Mesenchymal stem cell (in vitro differentiated cells and primary cell): ENCODE data around the gene STRA8. TPM values are rescaled to one million over a fixed set of nuclear protein-coding genes. Genes with fewer than 3 reads are reported as not detected.

Source experiments
- DNase-seq: peaks from one replicate; pipeline ENCODE4 v3.0.0-alpha.2; 2013
- H2AFZ ChIP-seq: one replicate; pipeline ENCODE4 v1.6.1; 2013; ENCODE audit warnings: low read depth, mild to moderate bottlenecking, control low read depth, inconsistent platforms, low read length, moderate library complexity
- H2AK5ac ChIP-seq: 2 replicates; pipeline ENCODE4 v1.6.1; 2013; ENCODE audit warnings: low read length, moderate library complexity, mild to moderate bottlenecking, inconsistent platforms; ENCODE audit not compliant: severe bottlenecking
- H2BK120ac ChIP-seq: one replicate; pipeline ENCODE4 v1.6.1; 2013; ENCODE audit warnings: low read depth, mild to moderate bottlenecking, inconsistent platforms, low read length, moderate library complexity
- H2BK12ac ChIP-seq, 2 experiments: one replicate each; pipeline ENCODE4 v1.6.1; 2013; ENCODE audit warnings: inconsistent platforms in 2 of 2, low read length in 2 of 2, mild to moderate bottlenecking in 2 of 2, moderate library complexity in 2 of 2, control low read depth in 1 of 2
- H2BK15ac ChIP-seq: one replicate; pipeline ENCODE4 v1.6.1; 2013; ENCODE audit warnings: mild to moderate bottlenecking, low read depth, inconsistent platforms; ENCODE audit not compliant: poor library complexity, severe bottlenecking
- H2BK5ac ChIP-seq: 2 replicates; pipeline ENCODE4 v1.6.1; 2013; ENCODE audit warnings: low read depth, mild to moderate bottlenecking, low read length, control low read depth, inconsistent platforms; ENCODE audit not compliant: poor library complexity, severe bottlenecking
- H3K14ac ChIP-seq, 2 experiments: one replicate each; pipeline ENCODE4 v1.6.1; 2013; ENCODE audit warnings: inconsistent platforms in 2 of 2, low read length in 2 of 2, control low read depth in 1 of 2, mild to moderate bottlenecking in 1 of 2, moderate library complexity in 1 of 2
- H3K18ac ChIP-seq, 2 experiments: one replicate each; pipeline ENCODE4 v1.6.1; 2013; ENCODE audit warnings: inconsistent platforms in 2 of 2, low read length in 2 of 2, control low read depth in 1 of 2, low read depth in 1 of 2, mild to moderate bottlenecking in 1 of 2
- H3K23ac ChIP-seq, 2 experiments: one replicate each; pipeline ENCODE4 v1.6.1; 2013; ENCODE audit warnings: inconsistent platforms in 2 of 2, low read length in 2 of 2, mild to moderate bottlenecking in 2 of 2, moderate library complexity in 2 of 2, control low read depth in 1 of 2
- H3K27ac ChIP-seq: 2 replicates; pipeline ENCODE4 v1.5.1; 2013; ENCODE audit warnings: mild to moderate bottlenecking, moderate library complexity, low read length, control low read depth, inconsistent platforms; ENCODE audit not compliant: poor library complexity, severe bottlenecking
- H3K27me3 ChIP-seq, 2 experiments: 2 replicates each; pipeline versions ENCODE4 v1.6.1 to v1.7.0; 2013; ENCODE audit warnings: low read length in 2 of 2, mild to moderate bottlenecking in 2 of 2, moderate library complexity in 2 of 2, control low read depth in 1 of 2, inconsistent platforms in 1 of 2; ENCODE audit not compliant: control insufficient read depth in 1 of 2, insufficient read depth in 1 of 2
- H3K36me3 ChIP-seq, 2 experiments: 2 replicates each; pipeline versions ENCODE4 v1.6.1 to v1.7.0; 2013; ENCODE audit warnings: low read length in 2 of 2, control low read depth in 1 of 2, inconsistent platforms in 1 of 2, low read depth in 1 of 2, mild to moderate bottlenecking in 1 of 2; ENCODE audit not compliant: insufficient read depth in 2 of 2, control insufficient read depth in 1 of 2
- H3K4ac ChIP-seq, 2 experiments: one replicate each; pipeline ENCODE4 v1.6.1; 2013; ENCODE audit warnings: inconsistent platforms in 2 of 2, low read length in 2 of 2, mild to moderate bottlenecking in 2 of 2, moderate library complexity in 2 of 2, control low read depth in 1 of 2, low read depth in 1 of 2
- H3K4me1 ChIP-seq: 2 replicates; pipeline ENCODE4 v1.6.1; 2013; ENCODE audit warnings: low read depth, low read length, control low read depth; ENCODE audit not compliant: control insufficient read depth, insufficient read depth
- H3K4me2 ChIP-seq: 2 replicates; pipeline ENCODE4 v1.6.1; 2013; ENCODE audit warnings: low read length, mild to moderate bottlenecking, inconsistent platforms; ENCODE audit not compliant: poor library complexity, severe bottlenecking
- H3K4me3 ChIP-seq, 2 experiments: 2 replicates each; pipeline versions ENCODE4 v1.5.1 to v1.7.0; 2013; ENCODE audit warnings: low read length in 2 of 2, mild to moderate bottlenecking in 2 of 2, control low read depth in 1 of 2, low read depth in 1 of 2; ENCODE audit not compliant: insufficient read depth in 1 of 2
- H3K79me1 ChIP-seq: replicated peaks from 2 replicates; pipeline ENCODE4 v1.6.1; 2013; ENCODE audit warnings: mild to moderate bottlenecking, control low read depth, low read length, inconsistent platforms; ENCODE audit not compliant: poor library complexity, severe bottlenecking
- H3K9ac ChIP-seq: 2 replicates; pipeline ENCODE4 v1.7.0; 2013; ENCODE audit warnings: mild to moderate bottlenecking, low read length, moderate library complexity
- H3K9me3 ChIP-seq: 2 replicates; pipeline ENCODE4 v1.7.0; 2013; ENCODE audit warnings: mild to moderate bottlenecking, low read length; ENCODE audit not compliant: control insufficient read depth
- H4K8ac ChIP-seq: one replicate; pipeline ENCODE4 v1.6.1; 2013; ENCODE audit warnings: inconsistent platforms, mild to moderate bottlenecking, low read length, moderate library complexity
- H4K91ac ChIP-seq: one replicate; pipeline ENCODE4 v1.6.1; 2013; ENCODE audit warnings: mild to moderate bottlenecking, low read length, inconsistent platforms
- WGBS: methylation state at CpG from one replicate; pipeline ENCODE4 v1.1.7; 2013; ENCODE audit warnings: mixed read lengths; 5-methylcytosine and 5-hydroxymethylcytosine counted together
- polyA plus RNA-seq, 2 experiments: library from polyadenylated mRNA; stranded (reverse); fragments of 200-250 nt; gene quantifications; one replicate each; pipeline ENCODE4 v1.2.3, GENCODE V29; 2013

Gene STRA8
- not detected for polyA plus RNA-seq (2013, experiment 1 of 2)
- polyA plus RNA-seq (2013, experiment 2 of 2), result not detected

- WGBS, result 94% methylated on average over 28 of the region's 28 CpGs
- no peak within 1 kb of the TSS for H2BK12ac ChIP-seq
- H3K4me1 ChIP-seq, result peaks cover 9% of the 10 kb centered on the region
- H2BK120ac ChIP-seq, result no peak within 1 kb of the TSS
- no peak within 1 kb of the TSS for H3K4me2 ChIP-seq
- no peak within 1 kb of the TSS for H2AK5ac ChIP-seq
- no peak within 1 kb of the TSS for H4K8ac ChIP-seq
- H3K18ac ChIP-seq, result no peak within 1 kb of the TSS
- no peak within 1 kb of the TSS for H4K91ac ChIP-seq
- H2AFZ ChIP-seq, result no peak within 1 kb of the TSS
- no peaks in the 10 kb centered on the region for H3K36me3 ChIP-seq
- no peak within 1 kb of the TSS for H3K27ac ChIP-seq
- H2BK5ac ChIP-seq, result no peak within 1 kb of the TSS
- no peak within 1 kb of the TSS for H3K4ac ChIP-seq
- no peak within 1 kb of the TSS for H2BK15ac ChIP-seq
- H3K23ac ChIP-seq, result no peak within 1 kb of the TSS
- DNase-seq, result no peak
- no peaks in the 10 kb centered on the region for H3K79me1 ChIP-seq
- H3K14ac ChIP-seq, result no peak within 1 kb of the TSS
- no peak within 1 kb of the TSS for H3K9ac ChIP-seq
- H3K27me3 ChIP-seq, result no peaks in the 10 kb centered on the region
- no peak within 1 kb of the TSS for H3K4me3 ChIP-seq
- no peaks in the 10 kb centered on the region for H3K9me3 ChIP-seq
Observed at GRCh38 chr7:135233570-135233969, at the start of gene STRA8. TSS of gene STRA8 (plus strand) at chr7:135233838. CDS start at chr7:135240525, 6,687 bp downstream.

GRCh38 chr7:135184254-135184841, 49.3 kb upstream of the STRA8 start:
- Histone ChIP-seq H3K4ac (no peak overlapping the region), H2BK120ac (no peak overlapping the region), H3K36me3 (peaks cover 80 to 82% of the 10 kb centered on the region in 2 experiments), H2BK5ac (no peak overlapping the region), H3K4me3 (no peak overlapping the region), H3K27ac (no peak overlapping the region), H4K91ac (no peak overlapping the region), H3K23ac (no peak overlapping the region), H2BK15ac (no peak overlapping the region), H3K14ac (no peak overlapping the region), H2AFZ (no peak overlapping the region), H3K18ac (no peak overlapping the region), H3K9me3 (peaks cover 53% of the 10 kb centered on the region), H3K27me3 (no peaks in the 10 kb centered on the region), H3K79me1 (peaks cover 56% of the 10 kb centered on the region), H4K8ac (peak overlapping the region; percentile 5), H3K9ac (no peak overlapping the region), H3K4me2 (no peak overlapping the region), H2AK5ac (no peak overlapping the region), H3K4me1 (no peaks in the 10 kb centered on the region), H2BK12ac (no peak overlapping the region)
- WGBS, result 96% methylated on average over 5 of the region's 5 CpGs
- no peak for DNase-seq

GRCh38 chr7:135185471-135186260, 48.0 kb upstream of the STRA8 start:
- Histone ChIP-seq H2AK5ac (no peak overlapping the region), H3K36me3 (peaks cover 74 to 81% of the 10 kb centered on the region in 2 experiments), H3K27me3 (no peaks in the 10 kb centered on the region), H4K8ac (no peak overlapping the region), H3K27ac (no peak overlapping the region), H2BK5ac (no peak overlapping the region), H3K4me3 (no peak overlapping the region), H3K4me1 (no peaks in the 10 kb centered on the region), H3K9me3 (peaks cover 40% of the 10 kb centered on the region), H2BK12ac (no peak overlapping the region), H3K4me2 (no peak overlapping the region), H3K9ac (no peak overlapping the region), H3K4ac (no peak overlapping the region), H2BK15ac (no peak overlapping the region), H3K79me1 (peaks cover 57% of the 10 kb centered on the region), H3K23ac (no peak overlapping the region), H2AFZ (no peak overlapping the region), H3K18ac (no peak overlapping the region), H2BK120ac (no peak overlapping the region), H4K91ac (no peak overlapping the region), H3K14ac (no peak overlapping the region)
- WGBS, result 95% methylated on average over 7 of the region's 7 CpGs
- DNase-seq, result no peak

GRCh38 chr7:135186261-135186540, 47.4 kb upstream of the STRA8 start:
- WGBS, result 100% methylated on average over 3 of the region's 3 CpGs

More at GRCh38 chr7:135186261-135186540, 47.4 kb upstream of the STRA8 start:
- no peak overlapping the region for H2AK5ac ChIP-seq
- no peak overlapping the region for H2BK12ac ChIP-seq
- DNase-seq, result no peak
- no peak overlapping the region for H2BK120ac ChIP-seq
- H3K4me1 ChIP-seq, result no peaks in the 10 kb centered on the region
- no peak overlapping the region for H3K4me3 ChIP-seq
- no peaks in the 10 kb centered on the region for H3K27me3 ChIP-seq
- H3K23ac ChIP-seq, result no peak overlapping the region
- no peak overlapping the region for H3K9ac ChIP-seq
- H4K8ac ChIP-seq, result no peak overlapping the region
- H3K36me3 ChIP-seq, result peaks cover 74 to 81% of the 10 kb centered on the region in 2 experiments
- no peak overlapping the region for H3K4ac ChIP-seq
- H2BK15ac ChIP-seq, result no peak overlapping the region
- no peak overlapping the region for H4K91ac ChIP-seq
- H3K27ac ChIP-seq, result no peak overlapping the region
- no peak overlapping the region for H2BK5ac ChIP-seq
- H2AFZ ChIP-seq, result no peak overlapping the region
- peaks cover 35% of the 10 kb centered on the region for H3K9me3 ChIP-seq
- no peak overlapping the region for H3K4me2 ChIP-seq
- no peak overlapping the region for H3K14ac ChIP-seq
- peaks cover 57% of the 10 kb centered on the region for H3K79me1 ChIP-seq
- H3K18ac ChIP-seq, result no peak overlapping the region
